Tongue (tissue), 2 donors: ENCODE data around the gene SEMA5A. TPM values are rescaled to one million over a fixed set of nuclear protein-coding genes. Genes with fewer than 3 reads are reported as not detected.

Source experiments
- DNase-seq: peaks from one replicate; pipeline ENCODE4 v3.0.0-alpha.2; 2015
- total RNA-seq: library from RNA; depleted of rRNA; stranded (reverse); fragments of >200 nt; gene quantifications from one replicate; pipeline ENCODE4 v1.2.3, GENCODE V29; 2014

The SEMA5A gene
- total RNA-seq, 1 donor from 2014 or later: 40.3 TPM

- DNase-seq: no peak
These were observed 489.8 kb downstream of the SEMA5A start for GRCh38 chr5:9056046-9056445.

- DNase-seq: no peak
These were observed 490.9 kb downstream of the SEMA5A start for GRCh38 chr5:9054821-9055589.

- DNase-seq: no peak
These were observed 491.6 kb downstream of the SEMA5A start for GRCh38 chr5:9054322-9054721.

GRCh38 chr5:9052421-9052820, 493.5 kb downstream of the SEMA5A start:
- no peak for DNase-seq

- DNase-seq: no peak
These were observed 494.1 kb downstream of the SEMA5A start for GRCh38 chr5:9051779-9052178.

GRCh38 chr5:9047932-9048331, 497.9 kb downstream of the SEMA5A start:
- no peak for DNase-seq

GRCh38 chr5:9046756-9047481, 499.0 kb downstream of the SEMA5A start:
- DNase-seq: peak; percentile 21

- no peak for DNase-seq
These were observed 499.9 kb downstream of the SEMA5A start for GRCh38 chr5:9045946-9046345.

- no peak for DNase-seq
These were observed 503.6 kb downstream of the SEMA5A start for GRCh38 chr5:9042241-9042640.

- no peak for DNase-seq
These were observed 505.4 kb downstream of the SEMA5A start for GRCh38 chr5:9040475-9040874.

GRCh38 chr5:9037048-9037447, 508.8 kb downstream of the SEMA5A start:
- DNase-seq: no peak

- no peak for DNase-seq
These were observed 510.5 kb downstream of the SEMA5A start for GRCh38 chr5:9035346-9035745.

GRCh38 chr5:9034649-9035048, 511.2 kb downstream of the SEMA5A start:
- no peak for DNase-seq

GRCh38 chr5:9033524-9033923, 512.4 kb downstream of the SEMA5A start:
- DNase-seq: no peak

GRCh38 chr5:9025942-9026341, 519.9 kb downstream of the SEMA5A start:
- DNase-seq: no peak

- DNase-seq: no peak
These were observed 524.9 kb downstream of the SEMA5A start for GRCh38 chr5:9020996-9021395.

GRCh38 chr5:9015937-9016270, 530.0 kb downstream of the SEMA5A start:
- no peak for DNase-seq

- no peak for DNase-seq
These were observed 530.5 kb downstream of the SEMA5A start for GRCh38 chr5:9015260-9015936.

GRCh38 chr5:9013147-9013546, 532.7 kb downstream of the SEMA5A start:
- no peak for DNase-seq

- no peak for DNase-seq
These were observed 535.8 kb downstream of the SEMA5A start for GRCh38 chr5:9009931-9010651.

GRCh38 chr5:8997542-8998070, 548.3 kb downstream of the SEMA5A start:
- no peak for DNase-seq

- DNase-seq: no peak
These were observed 552.8 kb downstream of the SEMA5A start for GRCh38 chr5:8993031-8993430.
